Measurements from ENCODE around the gene ENOX1.

The ENOX1 gene

DNA sequence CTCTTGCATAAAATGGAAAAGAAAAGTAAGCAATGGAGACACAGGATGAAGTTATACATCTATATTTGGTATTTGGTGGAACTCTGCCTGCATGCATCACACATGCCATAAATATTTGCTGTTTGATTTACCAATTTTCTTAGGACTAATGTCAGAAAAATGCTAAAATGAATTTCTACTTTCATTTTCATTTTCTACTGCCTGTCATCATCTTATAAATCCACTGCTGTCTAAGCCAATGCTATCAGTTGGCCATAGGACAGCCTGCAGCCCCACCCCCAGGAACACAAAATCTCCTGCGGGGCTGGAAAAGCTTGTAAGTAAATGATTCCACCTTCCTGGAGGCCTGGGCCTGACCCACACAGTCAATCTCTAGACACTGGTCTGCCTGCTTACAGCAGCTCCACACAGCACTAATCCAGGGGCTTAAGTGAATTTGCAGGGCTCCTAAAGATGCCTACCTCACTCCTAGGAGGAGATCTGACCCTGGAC lies 122.0 kb downstream of the ENOX1 start:
- DNase-seq = no peak

GRCh38 chr13:43663474-43664090 lies 123.2 kb downstream of the ENOX1 start:
- no peak for DNase-seq

- no peak for DNase-seq
These were observed 123.8 kb downstream of the ENOX1 start for GRCh38 chr13:43662976-43663375.

GRCh38 chr13:43661161-43661830 lies 125.5 kb downstream of the ENOX1 start:
- no peak for DNase-seq

DNA sequence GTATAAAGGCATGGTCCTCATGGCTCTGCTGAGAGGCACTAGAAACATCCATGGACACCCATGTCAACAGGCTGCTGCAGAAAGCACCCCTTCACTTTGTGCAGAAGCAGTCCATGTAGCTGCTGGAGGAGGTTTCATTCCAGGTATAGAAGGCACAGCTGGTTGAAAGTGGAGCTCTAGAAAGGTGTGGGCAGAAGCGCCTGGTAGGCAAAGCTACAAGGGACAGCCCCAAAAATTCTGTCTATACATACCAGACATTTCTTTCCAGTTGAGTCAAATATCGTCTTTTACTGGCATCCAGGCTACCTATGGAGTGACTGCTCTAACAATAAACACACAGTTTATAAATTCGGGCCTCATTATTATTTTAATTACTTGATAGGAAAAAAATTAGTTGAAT lies 129.3 kb downstream of the ENOX1 start:
- no peak for DNase-seq

DNA sequence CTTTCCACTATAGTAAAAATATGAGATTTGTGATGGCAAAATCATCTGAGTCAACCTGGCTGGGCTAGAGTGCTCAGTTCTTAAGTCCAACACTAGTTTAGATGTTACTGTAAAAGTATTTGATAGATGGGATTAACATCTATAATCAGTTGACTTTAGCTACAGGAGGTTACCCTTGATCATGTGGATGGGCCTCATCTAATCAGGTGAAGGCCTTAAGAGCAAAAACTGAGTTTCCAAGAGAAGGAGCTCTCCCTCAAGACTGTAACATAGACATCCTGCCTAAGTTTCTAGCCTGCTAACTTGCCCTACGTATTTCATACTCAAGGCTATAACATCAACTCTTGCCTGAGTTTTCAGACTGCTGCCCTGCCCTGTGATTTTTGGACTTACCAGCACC lies 132.8 kb downstream of the ENOX1 start:
- no peak for DNase-seq

DNA sequence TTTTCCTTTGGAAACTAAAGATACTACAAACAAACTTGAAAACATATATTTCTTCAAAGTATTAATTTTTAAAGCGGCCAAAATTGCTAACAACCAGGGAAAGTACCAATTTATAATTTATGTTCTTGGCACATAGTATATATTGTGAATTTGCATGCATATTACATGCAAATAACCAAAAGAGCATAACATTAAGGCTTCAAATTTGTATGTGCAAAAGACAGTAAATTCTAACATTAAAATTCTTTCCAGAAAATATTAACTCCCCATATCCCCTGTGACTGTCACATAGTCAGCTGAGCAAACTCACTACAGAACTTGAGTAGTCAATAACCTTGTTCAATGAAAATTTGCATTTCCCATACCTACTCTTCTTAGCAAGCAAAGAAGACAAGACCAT lies 133.4 kb downstream of the ENOX1 start:
- DNase-seq = no peak

DNA sequence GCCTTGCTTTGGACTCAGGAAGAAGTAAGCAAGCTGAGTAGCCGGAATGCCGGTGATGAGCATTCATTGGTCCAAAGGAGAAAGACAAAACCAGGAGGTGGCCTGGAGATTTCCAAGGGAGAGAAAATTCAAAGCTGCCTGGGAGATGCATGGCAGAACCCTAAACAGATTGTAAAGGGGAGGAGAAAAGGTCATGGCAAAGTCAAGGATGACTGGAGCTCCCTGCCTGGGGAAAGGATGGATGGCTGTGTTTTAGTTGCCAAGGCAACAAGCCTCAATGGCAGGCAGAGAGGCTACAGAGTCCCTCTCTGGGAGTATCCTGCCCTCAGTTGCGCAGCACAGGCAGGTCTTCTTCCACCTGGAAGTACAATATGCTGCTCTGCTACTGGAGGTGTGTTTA lies 134.0 kb downstream of the ENOX1 start:
- no peak for DNase-seq

DNA sequence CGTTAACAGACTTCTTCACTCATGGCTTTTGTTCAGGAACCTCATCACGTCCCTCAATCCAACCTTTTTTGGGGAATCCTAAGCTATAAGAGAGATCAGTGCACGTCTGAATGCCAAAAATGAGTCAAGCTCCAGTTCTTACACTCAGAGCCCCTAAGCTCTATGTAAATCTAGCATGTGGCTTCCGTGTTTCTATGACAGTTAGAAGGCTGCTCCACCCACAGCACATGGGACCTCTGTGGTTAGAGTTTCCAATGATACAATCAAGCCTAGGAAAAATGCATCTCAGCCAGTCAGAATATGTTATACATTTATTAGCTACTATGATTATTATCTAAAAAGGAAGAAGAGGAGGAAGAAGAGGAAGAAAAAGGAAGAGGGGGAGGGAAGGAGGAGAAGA lies 135.9 kb downstream of the ENOX1 start:
- no peak for DNase-seq

DNA sequence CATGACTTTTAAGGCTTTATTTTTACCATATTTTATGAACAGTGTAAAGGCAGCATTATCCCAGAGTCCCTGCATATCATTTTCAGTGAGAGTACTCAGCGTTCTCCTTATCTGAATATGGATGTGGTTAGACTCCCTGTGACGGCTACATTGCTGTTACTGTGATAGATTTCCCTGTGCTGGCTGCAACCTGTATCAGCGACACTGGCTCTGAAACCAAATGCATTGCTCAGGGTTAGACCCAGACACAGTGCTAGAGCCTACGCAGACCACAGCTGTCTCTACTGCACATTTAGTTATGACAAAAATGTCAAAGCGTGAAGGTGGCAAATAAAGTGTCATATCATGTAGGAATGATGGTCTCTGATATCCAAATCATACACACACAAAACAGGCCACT lies 138.0 kb downstream of the ENOX1 start:
- DNase-seq = no peak

DNA sequence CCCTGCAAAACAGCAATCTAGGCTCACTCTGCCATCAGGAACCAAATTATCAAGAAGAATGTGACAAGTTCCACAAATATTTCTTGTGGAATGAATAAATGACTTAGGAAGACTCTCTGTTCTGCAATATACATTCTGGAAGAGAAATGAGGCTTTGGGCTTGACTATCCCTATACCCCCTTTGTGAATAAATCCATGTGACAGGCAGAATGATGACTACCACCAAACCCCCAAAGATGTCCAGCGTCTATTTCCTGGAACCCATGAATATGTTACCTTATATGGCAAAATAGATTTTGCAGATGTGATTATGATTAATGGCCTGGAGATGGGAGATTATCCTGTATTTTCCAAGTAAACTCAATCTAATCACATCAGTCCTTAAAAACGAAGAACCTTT lies 139.3 kb downstream of the ENOX1 start:
- DNase-seq = no peak

GRCh38 chr13:43640476-43640875 lies 146.3 kb downstream of the ENOX1 start:
- DNase-seq = no peak

DNA sequence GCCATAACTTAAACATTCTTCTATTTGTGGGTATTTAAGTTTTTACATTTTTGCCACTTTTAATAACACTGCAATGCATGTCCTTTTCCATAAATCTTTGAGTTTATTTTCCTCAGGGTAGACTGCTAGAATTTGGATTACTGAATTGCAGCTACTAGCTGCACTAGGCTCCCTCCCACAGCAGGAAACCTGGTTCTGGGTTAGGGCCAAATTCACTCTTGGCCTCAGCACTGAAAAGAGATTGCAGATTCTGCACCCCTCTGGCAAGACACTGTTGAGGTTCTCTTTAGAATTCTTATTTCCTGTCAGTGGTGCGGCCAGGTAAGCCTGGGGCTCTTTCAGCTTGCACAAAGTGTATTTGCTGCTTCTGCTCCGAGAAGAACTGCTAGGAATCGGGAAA lies 155.7 kb downstream of the ENOX1 start:
- DNase-seq = no peak

DNA sequence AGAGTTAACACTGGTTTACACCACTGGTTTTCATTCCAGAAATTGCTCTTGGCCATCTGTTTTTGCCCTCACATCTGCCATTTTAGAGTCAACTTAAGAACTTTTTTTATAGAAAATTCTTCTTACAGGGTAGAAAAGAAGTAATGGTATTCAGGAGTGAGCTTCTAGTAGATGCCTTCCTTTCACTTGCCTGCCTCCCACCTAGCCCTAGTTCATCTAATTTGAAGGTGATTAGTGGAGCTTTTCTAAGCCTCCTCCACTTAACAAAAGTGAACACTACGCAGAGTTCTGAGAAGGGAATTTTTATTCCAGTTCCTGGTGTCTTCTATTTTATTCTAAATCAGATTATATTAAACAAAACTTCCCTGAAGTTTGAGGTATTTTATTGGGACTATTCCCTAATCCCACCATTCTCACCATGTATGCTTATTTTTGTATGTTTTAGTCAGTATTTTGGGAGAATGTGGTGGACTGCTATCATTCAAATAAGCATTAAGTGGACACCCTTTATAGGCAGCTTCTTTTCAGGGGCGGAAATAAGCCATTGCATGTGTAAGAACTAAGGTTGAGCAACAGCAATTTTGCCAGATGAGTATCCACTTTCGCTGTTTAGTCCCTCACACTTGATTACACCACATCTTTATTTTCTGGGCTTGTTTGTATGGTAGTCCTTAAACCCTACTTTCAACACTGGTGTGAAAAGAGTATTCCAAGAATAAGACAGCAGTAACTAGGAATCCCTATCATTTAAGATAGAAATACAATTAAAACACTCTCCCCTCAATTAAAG lies 156.9 kb downstream of the ENOX1 start:
- DNase-seq = no peak

- no peak for DNase-seq
These were observed 159.8 kb downstream of the ENOX1 start for GRCh38 chr13:43626994-43627393.

DNA sequence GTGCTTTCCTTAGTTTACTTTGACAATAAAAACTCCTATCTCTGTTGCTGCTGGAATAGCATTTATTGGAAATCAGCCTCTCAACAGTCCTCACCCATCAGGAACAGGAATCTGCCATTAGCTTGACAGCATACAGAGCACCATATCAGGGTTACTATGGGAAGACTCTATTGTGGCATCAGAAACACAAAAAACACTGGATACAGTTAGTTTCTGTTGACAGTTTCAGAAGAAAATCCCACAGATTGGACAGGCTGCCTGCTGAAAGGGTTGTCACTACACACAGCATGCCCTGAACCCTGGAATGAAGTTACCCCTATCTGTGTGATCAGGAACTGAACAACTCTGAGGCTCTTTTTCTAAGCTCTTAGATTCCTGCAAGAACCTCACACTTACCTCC lies 172.7 kb downstream of the ENOX1 start:
- no peak for DNase-seq

- no peak for DNase-seq
These were observed 175.2 kb downstream of the ENOX1 start for GRCh38 chr13:43611281-43612273.

DNA sequence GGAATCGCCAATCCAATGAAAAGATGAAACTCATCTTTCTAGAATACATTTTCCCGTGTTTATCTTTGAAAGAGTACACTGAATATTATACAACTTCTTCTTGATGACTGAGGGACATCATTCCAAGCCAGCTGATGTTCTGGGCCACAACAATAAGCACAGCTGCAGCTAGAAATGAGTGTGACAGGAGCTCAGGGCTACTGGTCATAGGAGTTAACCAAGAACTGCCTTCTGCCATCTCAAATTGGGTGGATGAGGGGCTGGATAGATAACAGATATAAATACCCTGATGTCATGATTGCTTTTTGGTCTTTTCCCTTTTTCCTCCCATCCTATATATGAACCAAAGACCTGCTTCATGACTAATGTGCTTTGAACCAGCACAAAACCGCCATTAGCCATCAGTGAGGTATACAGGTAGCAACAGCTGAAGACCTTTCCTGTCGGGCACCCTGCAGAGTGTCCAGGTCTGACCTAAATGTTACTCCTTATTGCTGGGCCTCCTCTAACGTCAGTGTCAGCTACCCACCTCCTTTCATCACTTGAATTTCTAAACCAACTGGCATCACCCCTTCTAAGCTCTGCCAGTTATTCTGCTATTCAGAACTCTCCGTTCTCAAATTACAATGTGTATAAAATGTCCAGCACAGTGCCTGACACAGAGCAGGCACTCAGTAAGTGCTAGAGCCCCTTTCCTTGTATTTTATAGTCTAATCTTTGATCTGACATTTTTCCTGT lies 178.2 kb downstream of the ENOX1 start:
- DNase-seq = no peak

DNA sequence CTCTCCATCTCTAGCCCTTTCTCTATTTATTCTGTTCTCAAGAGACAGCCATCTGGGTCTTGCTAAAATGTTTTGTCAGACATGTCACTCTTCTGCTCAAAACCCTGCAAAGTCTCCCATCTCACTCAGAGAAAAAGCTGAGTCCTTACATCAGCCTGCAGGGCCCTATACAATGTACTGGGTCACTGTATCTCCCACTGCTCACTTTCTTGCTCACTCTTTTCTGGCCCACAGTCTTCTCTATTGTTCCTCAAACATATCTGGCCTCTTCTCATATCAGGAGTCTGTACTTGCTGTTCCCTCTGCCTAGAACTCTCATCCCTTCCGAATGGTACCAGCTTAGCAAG lies 189.2 kb downstream of the ENOX1 start:
- no peak for DNase-seq

DNA sequence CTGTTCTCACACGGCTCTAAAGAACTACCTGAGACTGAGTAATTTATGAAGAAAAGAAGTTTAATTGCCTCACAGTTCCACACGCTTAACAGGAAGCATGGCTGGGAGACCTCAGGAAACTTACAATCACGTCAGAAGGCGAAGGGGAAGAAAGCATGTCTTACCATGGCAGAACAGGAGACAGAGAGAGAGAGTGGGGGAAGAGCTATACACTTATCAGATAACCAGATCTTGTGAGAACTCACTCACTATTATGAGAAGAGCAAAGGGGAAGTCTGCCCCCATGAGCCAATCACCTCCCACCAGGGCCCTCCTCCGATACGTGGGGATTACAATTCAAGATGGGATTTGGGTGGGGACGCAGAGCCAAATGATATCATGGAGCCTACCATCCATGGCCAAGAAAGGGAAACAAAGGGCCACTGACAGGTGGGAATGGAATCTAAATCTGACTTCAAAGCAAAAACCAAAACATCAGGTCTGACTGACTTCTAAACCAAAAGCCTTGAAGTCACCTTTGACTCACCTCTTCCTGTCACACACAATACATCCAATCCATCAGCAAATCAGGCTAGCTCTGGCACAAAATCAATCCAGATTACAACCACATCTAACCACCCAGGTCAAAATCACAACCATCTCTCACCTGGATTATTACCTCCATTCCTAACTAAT lies 189.7 kb downstream of the ENOX1 start:
- DNase-seq = no peak

- no peak for DNase-seq
These were observed 190.8 kb downstream of the ENOX1 start for GRCh38 chr13:43596006-43596405.

- no peak for DNase-seq
These were observed 199.4 kb downstream of the ENOX1 start for GRCh38 chr13:43587376-43587775.
